ENCODE measurements around the gene ETFDH. TPM values are rescaled to one million over a fixed set of nuclear protein-coding genes. Genes with fewer than 3 reads are reported as not detected.
"Not testable (repeated sequence)": the region's sequence is repeated elsewhere in the genome, so short reads cannot be mapped to it uniquely, and the experiment has no call there.

The ETFDH gene
- total and polyA plus RNA-seq, 9 donors: 13.6 to 35.9 (median 19.5) TPM

GRCh38 chr4:158741326-158742021 is 69.4 kb downstream of the ETFDH start:
- Histone ChIP-seq H3K9me3 (no peaks in the 10 kb centered on the region), H3K4me3 (no peak overlapping the region), H3K4me1 (ENCODE audit: insufficient read depth) (no peaks in the 10 kb centered on the region), H3K27me3 (no peaks in the 10 kb centered on the region), H3K36me3 (no peaks in the 10 kb centered on the region), H3K27ac (no peak overlapping the region)
- 76 to 85% (median 82%) methylated on average over 3 of the region's 3 CpGs for WGBS, 3 donors
- intact Hi-C loops (cut with DNase I): no loop called here
- TF ChIP-seq POLR2A (IDR thresholded peaks at IDR 0.05) (no peak), EP300 (IDR thresholded peaks at IDR 0.05) (no peak), CTCF (IDR thresholded peaks at IDR 0.05) (no peak)
- no peak for DNase-seq

- H3K36me3 ChIP-seq; H3K9me3 ChIP-seq; H3K4me3 ChIP-seq; H3K27ac ChIP-seq; intact Hi-C loops (cut with DNase I); H3K27me3 ChIP-seq; H3K4me1 ChIP-seq (ENCODE audit: insufficient read depth); DNase-seq: not testable (repeated sequence)
- WGBS, 3 donors: 98% methylated on average over 8 to 22 of the region's 31 CpGs; no CpG with 5 or more reads in 1 of the 3 donors
Observed at GRCh38 chr4:158746537-158746936, 74.4 kb downstream of the ETFDH start.

DNA sequence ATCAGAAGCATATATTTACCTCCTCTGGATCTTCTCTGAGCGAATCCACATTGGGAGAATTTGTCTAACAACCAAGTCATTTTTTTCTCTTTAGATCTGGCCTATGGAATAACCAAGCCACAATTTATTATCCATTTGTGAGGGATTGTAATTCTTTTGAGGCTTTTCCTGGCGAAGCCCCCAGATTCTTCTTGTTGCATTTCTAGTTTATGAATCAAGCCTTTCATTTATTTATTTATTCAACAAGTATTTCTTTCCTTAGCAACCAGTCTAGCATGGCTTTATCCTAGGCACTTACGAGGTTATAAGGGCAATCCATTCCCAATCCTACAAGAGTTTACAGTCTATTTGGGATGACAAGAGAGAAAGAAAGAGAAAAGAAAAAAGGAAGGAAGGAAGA is 78.3 kb downstream of the ETFDH start:
- no peak for DNase-seq
- 60 to 75% (median 67%) methylated on average over 3 of the region's 3 CpGs for WGBS, 3 donors
- H3K27ac ChIP-seq: no peak overlapping the region

GRCh38 chr4:158754385-158755180 is 82.5 kb downstream of the ETFDH start:
- no peak overlapping the region for H3K27ac ChIP-seq
- no peaks in the 10 kb centered on the region for H3K4me1 ChIP-seq (ENCODE audit: insufficient read depth)
- H3K4me3 ChIP-seq: no peak overlapping the region
- DNase-seq: no peak
- WGBS, 3 donors: 46 to 70% (median 68%) methylated on average over 5 of the region's 5 CpGs
- H3K9me3 ChIP-seq: no peaks in the 10 kb centered on the region
- intact Hi-C loops (cut with DNase I): no loop called here
- H3K36me3 ChIP-seq: no peaks in the 10 kb centered on the region
- TF ChIP-seq CTCF (IDR thresholded peaks at IDR 0.05): no peak
- TF ChIP-seq EP300 (IDR thresholded peaks at IDR 0.05): no peak
- TF ChIP-seq POLR2A (IDR thresholded peaks at IDR 0.05): no peak
- H3K27me3 ChIP-seq: no peaks in the 10 kb centered on the region

More for the DNA sequence above, 78.3 kb downstream of the ETFDH start:
- no peaks in the 10 kb centered on the region for H3K9me3 ChIP-seq
- H3K4me1 ChIP-seq (ENCODE audit: insufficient read depth): no peaks in the 10 kb centered on the region
- no peaks in the 10 kb centered on the region for H3K36me3 ChIP-seq
- intact Hi-C loops (cut with DNase I): no loop called here
- no peaks in the 10 kb centered on the region for H3K27me3 ChIP-seq
- no peak overlapping the region for H3K4me3 ChIP-seq
- no peak for TF ChIP-seq POLR2A (IDR thresholded peaks at IDR 0.05)
- TF ChIP-seq EP300 (IDR thresholded peaks at IDR 0.05): no peak
- TF ChIP-seq CTCF (IDR thresholded peaks at IDR 0.05): no peak

DNA sequence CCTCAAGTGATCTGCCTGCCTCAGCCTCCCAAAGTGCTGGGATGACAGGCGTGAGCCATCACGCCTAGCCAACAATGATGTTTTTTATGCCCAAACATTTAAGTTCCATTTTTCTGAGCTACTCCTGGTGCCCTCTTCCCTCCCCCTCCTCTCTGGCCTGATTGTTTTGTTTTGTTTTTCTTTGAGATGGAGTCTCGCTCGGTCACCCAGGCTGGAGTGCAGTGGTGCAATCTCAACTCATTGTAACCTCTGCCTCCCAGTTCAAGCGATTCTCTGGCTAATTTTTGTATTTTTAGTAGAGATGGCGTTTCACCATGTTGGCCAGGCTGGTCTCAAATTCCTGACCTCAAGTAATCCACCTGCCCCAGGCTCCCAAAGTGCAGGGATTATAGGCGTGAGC is 83.7 kb downstream of the ETFDH start:
- H3K4me3 ChIP-seq; H3K27ac ChIP-seq; H3K27me3 ChIP-seq; H3K4me1 ChIP-seq (ENCODE audit: insufficient read depth); DNase-seq; H3K36me3 ChIP-seq; intact Hi-C loops (cut with DNase I); H3K9me3 ChIP-seq: not testable (repeated sequence)
- 92 to 94% (median 93%) methylated on average over 7 of the region's 7 CpGs for WGBS, 3 donors
